Nephron (organoid): Measurements from ENCODE around the gene FRY.

Source experiments
- H3K27ac Mint-ChIP-seq, 3 experiments: 2 replicates each; pipeline ENCODE4 v1.8.0; 2020; ENCODE audit warnings: mixed read lengths in 3 of 3, mild to moderate bottlenecking in 2 of 3, moderate library complexity in 1 of 3
- H3K27me3 Mint-ChIP-seq: 2 replicates; pipeline ENCODE4 v1.8.0; 2021; ENCODE audit warnings: low read depth, mild to moderate bottlenecking, moderate library complexity, mixed read lengths
- H3K36me3 Mint-ChIP-seq: 2 replicates; pipeline ENCODE4 v1.8.0; 2020; ENCODE audit warnings: low read depth, mixed read lengths
- H3K4me1 Mint-ChIP-seq: 2 replicates; pipeline ENCODE4 v1.8.0; 2020; ENCODE audit warnings: mixed read lengths
- H3K4me3 Mint-ChIP-seq, 3 experiments: 2 replicates each; pipeline ENCODE4 v1.8.0; 2020; ENCODE audit warnings: mild to moderate bottlenecking in 3 of 3, mixed read lengths in 3 of 3, moderate library complexity in 2 of 3
- H3K9me3 Mint-ChIP-seq: 2 replicates; pipeline ENCODE4 v1.8.0; 2020; ENCODE audit warnings: mixed read lengths
- CTCF ChIP-seq, 3 experiments: fragments of 200-600 bp; sonication (generic); IDR thresholded peaks; one replicate each; pipeline ENCODE4 v1.5.0; 2021; ENCODE audit warnings: antibody characterized with exemption in 3 of 3; ENCODE audit not compliant: unreplicated experiment in 3 of 3

The FRY gene

GRCh38 chr13:32205431-32206096 is 174.0 kb downstream of the FRY start:
- Mint-ChIP-seq H3K27me3 (no peaks in the 10 kb centered on the region), H3K9me3 (no peaks in the 10 kb centered on the region), H3K36me3 (no peaks in the 10 kb centered on the region), H3K27ac (peak overlapping the region; percentile 42 to 66 (median 60)), H3K4me3 (no peak overlapping the region), H3K4me1 (peaks cover 15% of the 10 kb centered on the region)
- TF ChIP-seq CTCF (IDR thresholded peaks at IDR 0.05; ENCODE audit: unreplicated experiment in 3 of 3), result no peak

- Mint-ChIP-seq H3K9me3 (no peaks in the 10 kb centered on the region), H3K4me1 (peaks cover 15% of the 10 kb centered on the region), H3K27ac (peak overlapping the region; percentile 42 to 66 (median 60)), H3K36me3 (no peaks in the 10 kb centered on the region), H3K27me3 (no peaks in the 10 kb centered on the region), H3K4me3 (no peak overlapping the region)
- TF ChIP-seq CTCF (IDR thresholded peaks at IDR 0.05; ENCODE audit: unreplicated experiment in 3 of 3), result no peak
Measured at GRCh38 chr13:32206097-32206740, 174.6 kb downstream of the FRY start.

GRCh38 chr13:32208860-32209259 is 177.3 kb downstream of the FRY start:
- no peaks in the 10 kb centered on the region for H3K9me3 Mint-ChIP-seq
- H3K4me1 Mint-ChIP-seq, result peaks cover 28% of the 10 kb centered on the region
- H3K27me3 Mint-ChIP-seq, result no peaks in the 10 kb centered on the region
- peaks cover under 1% of the 10 kb centered on the region for H3K36me3 Mint-ChIP-seq
- no peak overlapping the region for H3K27ac Mint-ChIP-seq
- TF ChIP-seq CTCF (IDR thresholded peaks at IDR 0.05; ENCODE audit: unreplicated experiment in 3 of 3), result no peak
- H3K4me3 Mint-ChIP-seq, result no peak overlapping the region

- Mint-ChIP-seq H3K36me3 (peaks cover 7% of the 10 kb centered on the region), H3K4me3 (no peak overlapping the region), H3K27me3 (no peaks in the 10 kb centered on the region), H3K4me1 (peaks cover 28% of the 10 kb centered on the region), H3K9me3 (no peaks in the 10 kb centered on the region), H3K27ac (no peak overlapping the region)
- no peak for TF ChIP-seq CTCF (IDR thresholded peaks at IDR 0.05; ENCODE audit: unreplicated experiment in 3 of 3)
Measured at GRCh38 chr13:32209652-32210051, 178.1 kb downstream of the FRY start.

GRCh38 chr13:32210101-32210500 is 178.5 kb downstream of the FRY start:
- H3K27ac Mint-ChIP-seq, result no peak overlapping the region
- no peaks in the 10 kb centered on the region for H3K9me3 Mint-ChIP-seq
- H3K27me3 Mint-ChIP-seq, result no peaks in the 10 kb centered on the region
- H3K36me3 Mint-ChIP-seq, result peaks cover 8% of the 10 kb centered on the region
- peaks cover 27% of the 10 kb centered on the region for H3K4me1 Mint-ChIP-seq
- no peak for TF ChIP-seq CTCF (IDR thresholded peaks at IDR 0.05; ENCODE audit: unreplicated experiment in 3 of 3)
- no peak overlapping the region for H3K4me3 Mint-ChIP-seq

- H3K9me3 Mint-ChIP-seq, result no peaks in the 10 kb centered on the region
- H3K27me3 Mint-ChIP-seq, result no peaks in the 10 kb centered on the region
- no peak overlapping the region for H3K4me3 Mint-ChIP-seq
- peak overlapping the region; percentile 14 to 75 (median 56) for H3K27ac Mint-ChIP-seq
- peaks cover 13% of the 10 kb centered on the region for H3K4me1 Mint-ChIP-seq
- no peak for TF ChIP-seq CTCF (IDR thresholded peaks at IDR 0.05; ENCODE audit: unreplicated experiment in 3 of 3)
- H3K36me3 Mint-ChIP-seq, result peaks cover 8% of the 10 kb centered on the region
Measured at GRCh38 chr13:32211813-32212212, 180.2 kb downstream of the FRY start.
